Stomach (tissue), 9 donors: ENCODE data around the gene GPI. TPM values are rescaled to one million over a fixed set of nuclear protein-coding genes. Genes with fewer than 3 reads are reported as not detected.

ENCODE experiments used
- DNase-seq, 2 donors: peaks; one replicate each; pipeline versions ENCODE4 v3.0.0 to v3.0.0-alpha.2; 2013 to 2019
- H3K27ac ChIP-seq, 5 donors: fragments of 200-600 bp in 4 of 5; sonication (generic) in 4 of 5; one replicate each; pipeline ENCODE4 v1.5.1; 2013 to 2019; ENCODE audit warnings: mild to moderate bottlenecking in 1 of 5, moderate library complexity in 1 of 5
- H3K27me3 ChIP-seq, 3 donors: fragments of 200-600 bp; sonication (generic); one replicate each; pipeline ENCODE4 v1.5.1; 2017 to 2019; ENCODE audit warnings: mixed run types in 1 of 3
- H3K36me3 ChIP-seq, 4 donors: fragments of 200-600 bp; sonication (generic); 1 replicate in 3 of 4; 2 replicates in 1 of 4; pipeline ENCODE4 v1.5.1; 2016 to 2019
- H3K4me1 ChIP-seq, 4 donors: fragments of 200-600 bp; sonication (generic); one replicate each; pipeline ENCODE4 v1.5.1; 2016 to 2019
- H3K4me3 ChIP-seq, 4 donors: fragments of 200-600 bp; sonication (generic) in 3 of 4; one replicate each; pipeline ENCODE4 v1.5.1; 2016 to 2019; ENCODE audit warnings: mild to moderate bottlenecking in 1 of 4
- H3K9me3 ChIP-seq, 4 donors: fragments of 200-600 bp; sonication (generic); one replicate each; pipeline ENCODE4 v1.5.1; 2016 to 2019
- CTCF ChIP-seq, 7 experiments: fragments of 450-650 bp in 4 of 7; fragments of 200-600 bp in 3 of 7; sonication (generic) in 3 of 7; IDR thresholded peaks; one replicate each; pipeline ENCODE4 v1.5.1; 2016 to 2019; ENCODE audit warnings: antibody characterized with exemption in 7 of 7, control low read depth in 2 of 7, mild to moderate bottlenecking in 1 of 7
- EP300 ChIP-seq: sonication (generic); formaldehyde crosslinking; IDR thresholded peaks from one replicate; pipeline ENCODE4 v1.6.1; 2017; ENCODE audit warnings: antibody characterized with exemption
- POLR2A ChIP-seq, 4 donors: fragments of 450-650 bp; IDR thresholded peaks; one replicate each; pipeline ENCODE4 v1.6.1; 2016; ENCODE audit warnings: antibody characterized with exemption in 4 of 4, control low read depth in 2 of 4, mild to moderate bottlenecking in 1 of 4, moderate library complexity in 1 of 4
- POLR2AphosphoS5 ChIP-seq, 3 donors: sonication (generic); formaldehyde crosslinking; IDR thresholded peaks; one replicate each; pipeline ENCODE4 v1.6.1; 2016; ENCODE audit warnings: antibody characterized with exemption in 3 of 3
- WGBS, 5 donors: extraction: QIAGEN DNeasy Blood & Tissue Kit in 3 of 5; methylation state at CpG; one replicate each; pipeline versions ENCODE4 v1.1.5 to v1.1.7; 2013 to 2018; 5-methylcytosine and 5-hydroxymethylcytosine counted together
- intact Hi-C: fragments of 100-400 bp; cut with DNase I; formaldehyde crosslinking; loops from one replicate; pipeline ENCODE4 v1.15.1; 2023; ENCODE audit warnings: low total_unique reads
- polyA plus RNA-seq, 3 donors: library from polyadenylated mRNA; stranded (reverse); fragments of 200-250 nt; gene quantifications; one replicate each; pipeline ENCODE4 v1.2.3, GENCODE V29; 2013
- total RNA-seq, 5 donors: library from RNA; depleted of rRNA; stranded (reverse); fragments of >200 nt; gene quantifications; one replicate each; pipeline versions ENCODE4 v1.1.0 to v1.2.3, GENCODE V29; 2014 to 2016
- donor health status: healthy with polysubstance abuse.
- donor health status: Bipolar disorder and iron deficiency.
- donor health status: healthy.

GPI gene
- total and polyA plus RNA-seq, 8 donors: 66.1 to 306 (median 98.3) TPM

DNA sequence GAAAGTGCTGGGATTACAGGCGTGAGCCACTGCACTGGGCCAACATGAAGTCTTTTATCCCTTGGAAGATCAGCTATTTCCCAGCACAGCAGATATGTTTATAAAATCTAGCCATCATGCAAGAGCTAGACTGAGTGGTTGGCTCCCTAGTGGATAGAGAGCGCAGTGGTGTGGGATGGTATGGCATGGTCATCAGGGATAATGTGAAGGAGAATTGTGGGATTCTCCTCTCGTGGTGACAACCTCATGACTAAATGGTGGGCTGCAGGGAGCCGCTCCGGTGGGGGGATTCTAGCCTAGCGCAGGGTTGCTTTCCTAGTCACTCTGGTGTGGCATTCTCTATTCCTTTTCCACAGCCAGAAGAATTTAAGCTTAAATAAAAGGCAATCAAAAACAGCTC is 43.3 kb upstream of the GPI start:
- TF ChIP-seq EP300 (no peak), POLR2A (IDR thresholded peaks at IDR 0.05) (no peak), POLR2AphosphoS5 (IDR thresholded peaks at IDR 0.05) (no peak)
- DNase-seq: no peak
- Histone ChIP-seq H3K4me3 (no peak overlapping the region), H3K27ac (no peak overlapping the region), H3K9me3 (no peaks in the 10 kb centered on the region), H3K4me1 (peaks cover 5 to 24% (median 16%) of the 10 kb centered on the region in 4 donors), H3K27me3 (no peaks in the 10 kb centered on the region), H3K36me3 (peaks cover 15 to 62% (median 59%) of the 10 kb centered on the region in 4 donors)
- intact Hi-C loops: no loop called here
- WGBS, 5 donors: 94 to 99% (median 97%) methylated on average over 6 of the region's 6 CpGs

DNA sequence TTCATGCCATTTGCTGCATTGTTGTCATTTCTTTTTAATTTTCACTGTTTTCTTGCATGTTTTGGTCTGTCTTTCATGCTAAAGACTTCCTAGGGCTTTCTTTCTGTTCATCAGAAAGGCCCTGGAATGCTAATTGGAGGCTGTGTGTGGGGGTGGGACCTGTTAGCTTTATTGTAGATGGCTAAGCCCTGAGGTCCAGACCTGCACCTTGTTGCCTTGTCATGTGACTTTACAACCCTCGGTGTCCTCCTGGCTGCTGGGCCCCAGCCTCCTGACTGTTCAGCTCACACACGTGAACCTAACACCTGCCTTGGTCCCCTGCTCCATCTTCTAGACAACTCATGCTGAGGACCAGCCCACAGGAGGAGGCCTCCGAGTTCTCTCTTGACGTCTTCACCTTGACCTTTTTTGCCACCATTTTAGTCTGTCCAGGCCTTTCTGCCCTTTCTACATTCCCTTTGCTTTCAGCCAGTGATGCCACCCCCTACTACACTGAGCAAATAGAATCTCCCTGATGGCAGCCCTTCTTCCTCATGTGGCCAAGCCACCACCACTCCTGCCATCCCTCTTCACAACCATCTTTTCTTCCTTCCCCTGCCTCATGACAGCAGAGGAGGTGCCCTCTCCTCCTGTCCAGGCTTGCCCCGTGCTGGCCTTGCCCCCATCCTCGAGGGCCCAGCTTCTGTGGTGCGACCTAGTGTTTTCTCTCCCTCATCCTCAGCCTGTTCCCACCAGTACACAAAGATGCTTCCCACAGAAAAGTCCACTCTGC is 41.4 kb upstream of the GPI start:
- 87 to 94% (median 91%) methylated on average over 7 of the region's 7 CpGs for WGBS, 5 donors
- no peaks in the 10 kb centered on the region for H3K27me3 ChIP-seq
- intact Hi-C loops: no loop called here
- H3K36me3 ChIP-seq: peaks cover 22 to 79% (median 77%) of the 10 kb centered on the region in 4 donors
- H3K4me1 ChIP-seq: peaks cover 0 to 12% (median 0%) of the 10 kb centered on the region in 4 donors
- TF ChIP-seq CTCF (IDR thresholded peaks at IDR 0.05): no peak
- TF ChIP-seq EP300: no peak
- TF ChIP-seq POLR2AphosphoS5 (IDR thresholded peaks at IDR 0.05): no peak
- no peak for TF ChIP-seq POLR2A (IDR thresholded peaks at IDR 0.05)
- H3K27ac ChIP-seq: no peak overlapping the region
- H3K9me3 ChIP-seq: no peaks in the 10 kb centered on the region
- H3K4me3 ChIP-seq: no peak overlapping the region
- DNase-seq: no peak

DNA sequence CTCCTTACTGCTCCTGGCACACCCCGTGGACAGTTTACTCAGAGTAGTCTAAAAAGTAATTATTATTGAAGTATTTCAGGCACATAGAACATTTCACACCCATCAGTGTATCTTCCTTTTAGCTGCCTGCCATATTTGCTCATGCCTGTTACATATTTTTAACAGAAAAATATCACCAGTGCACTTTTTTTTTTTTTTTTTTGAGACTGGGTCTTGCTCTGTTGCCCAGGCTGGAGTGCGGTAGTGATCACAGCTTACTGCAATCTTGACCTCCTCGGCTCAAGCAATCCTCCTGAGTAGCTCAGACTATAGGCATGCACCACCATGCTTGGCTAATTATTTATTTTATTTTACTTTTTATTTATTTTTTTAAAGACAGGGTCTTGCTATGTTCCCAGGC is 40.7 kb upstream of the GPI start:
- TF ChIP-seq EP300: no peak
- TF ChIP-seq POLR2AphosphoS5 (IDR thresholded peaks at IDR 0.05): no peak
- TF ChIP-seq CTCF (IDR thresholded peaks at IDR 0.05): no peak
- no peak for TF ChIP-seq POLR2A (IDR thresholded peaks at IDR 0.05)
- Histone ChIP-seq H3K4me1 (peaks cover 0 to 12% (median 0%) of the 10 kb centered on the region in 4 donors), H3K36me3 (peaks cover 22 to 86% (median 84%) of the 10 kb centered on the region in 4 donors), H3K4me3 (no peak overlapping the region), H3K9me3 (no peaks in the 10 kb centered on the region), H3K27ac (no peak overlapping the region), H3K27me3 (no peaks in the 10 kb centered on the region)
- intact Hi-C loops: no loop called here
- 93 to 96% (median 95%) methylated on average over 3 of the region's 3 CpGs for WGBS, 5 donors
- DNase-seq: no peak

- Histone ChIP-seq H3K9me3 (no peaks in the 10 kb centered on the region), H3K4me3 (no peak overlapping the region), H3K36me3 (peaks cover 23 to 89% (median 88%) of the 10 kb centered on the region in 4 donors), H3K27ac (no peak overlapping the region), H3K4me1 (peaks cover 0 to 12% (median 0%) of the 10 kb centered on the region in 4 donors), H3K27me3 (no peaks in the 10 kb centered on the region)
- no peak for TF ChIP-seq CTCF (IDR thresholded peaks at IDR 0.05)
- DNase-seq: no peak
- WGBS, 5 donors: 94 to 97% (median 95%) methylated on average over 4 of the region's 4 CpGs
- intact Hi-C loops: no loop called here
Observed at GRCh38 chr19:34325181-34325580, 39.8 kb upstream of the GPI start.
